HG03565 (cell line): ENCODE measurements around the gene SQSTM1.
"Not testable (repeated sequence)": the region's sequence is repeated elsewhere in the genome, so short reads cannot be mapped to it uniquely, and the experiment has no call there.

ENCODE experiments used
- ATAC-seq: cut with Tn5 transposase; IDR thresholded peaks from one replicate; pipeline ENCODE4 v1.9.1; 2021; ENCODE audit warnings: mild to moderate bottlenecking, moderate library complexity; ENCODE audit not compliant: unreplicated experiment

Gene SQSTM1

GRCh38 chr5:179871533-179871932, 50.8 kb downstream of the SQSTM1 start:
- not testable (repeated sequence) for ATAC-seq

GRCh38 chr5:179872055-179872827, 51.5 kb downstream of the SQSTM1 start:
- no peak for ATAC-seq

- no peak for ATAC-seq
Observed at GRCh38 chr5:179872828-179873575, 52.3 kb downstream of the SQSTM1 start.

GRCh38 chr5:179873588-179874110, 52.9 kb downstream of the SQSTM1 start:
- ATAC-seq, result no peak

GRCh38 chr5:179874136-179874535, 53.4 kb downstream of the SQSTM1 start:
- no peak for ATAC-seq

GRCh38 chr5:179874536-179875292, 54.0 kb downstream of the SQSTM1 start:
- no peak for ATAC-seq

GRCh38 chr5:179875741-179876609, 55.3 kb downstream of the SQSTM1 start:
- ATAC-seq, result no peak

- no peak for ATAC-seq
Observed at GRCh38 chr5:179876610-179876952, 55.9 kb downstream of the SQSTM1 start.

- no peak for ATAC-seq
Observed at GRCh38 chr5:179878222-179879002, 57.7 kb downstream of the SQSTM1 start.

- ATAC-seq, result no peak
Observed at GRCh38 chr5:179879003-179879689, 58.4 kb downstream of the SQSTM1 start.

GRCh38 chr5:179879690-179880010, 58.9 kb downstream of the SQSTM1 start:
- ATAC-seq, result no peak

GRCh38 chr5:179880066-179880650, 59.5 kb downstream of the SQSTM1 start:
- ATAC-seq, result no peak

GRCh38 chr5:179880848-179881590, 60.3 kb downstream of the SQSTM1 start:
- no peak for ATAC-seq

- ATAC-seq, result no peak
Observed at GRCh38 chr5:179882338-179882737, 61.6 kb downstream of the SQSTM1 start.

GRCh38 chr5:179883163-179883562, 62.5 kb downstream of the SQSTM1 start:
- no peak for ATAC-seq

- no peak for ATAC-seq
Observed at GRCh38 chr5:179885491-179886090, 64.9 kb downstream of the SQSTM1 start.

- ATAC-seq, result no peak
Observed at GRCh38 chr5:179886190-179886911, 65.6 kb downstream of the SQSTM1 start.
